ENCODE data around the gene TOB1.

TOB1 gene

GRCh38 chr17:50893183-50893993 lies 27.2 kb upstream of the TOB1 start:
- TF ChIP-seq, protein P1, sequence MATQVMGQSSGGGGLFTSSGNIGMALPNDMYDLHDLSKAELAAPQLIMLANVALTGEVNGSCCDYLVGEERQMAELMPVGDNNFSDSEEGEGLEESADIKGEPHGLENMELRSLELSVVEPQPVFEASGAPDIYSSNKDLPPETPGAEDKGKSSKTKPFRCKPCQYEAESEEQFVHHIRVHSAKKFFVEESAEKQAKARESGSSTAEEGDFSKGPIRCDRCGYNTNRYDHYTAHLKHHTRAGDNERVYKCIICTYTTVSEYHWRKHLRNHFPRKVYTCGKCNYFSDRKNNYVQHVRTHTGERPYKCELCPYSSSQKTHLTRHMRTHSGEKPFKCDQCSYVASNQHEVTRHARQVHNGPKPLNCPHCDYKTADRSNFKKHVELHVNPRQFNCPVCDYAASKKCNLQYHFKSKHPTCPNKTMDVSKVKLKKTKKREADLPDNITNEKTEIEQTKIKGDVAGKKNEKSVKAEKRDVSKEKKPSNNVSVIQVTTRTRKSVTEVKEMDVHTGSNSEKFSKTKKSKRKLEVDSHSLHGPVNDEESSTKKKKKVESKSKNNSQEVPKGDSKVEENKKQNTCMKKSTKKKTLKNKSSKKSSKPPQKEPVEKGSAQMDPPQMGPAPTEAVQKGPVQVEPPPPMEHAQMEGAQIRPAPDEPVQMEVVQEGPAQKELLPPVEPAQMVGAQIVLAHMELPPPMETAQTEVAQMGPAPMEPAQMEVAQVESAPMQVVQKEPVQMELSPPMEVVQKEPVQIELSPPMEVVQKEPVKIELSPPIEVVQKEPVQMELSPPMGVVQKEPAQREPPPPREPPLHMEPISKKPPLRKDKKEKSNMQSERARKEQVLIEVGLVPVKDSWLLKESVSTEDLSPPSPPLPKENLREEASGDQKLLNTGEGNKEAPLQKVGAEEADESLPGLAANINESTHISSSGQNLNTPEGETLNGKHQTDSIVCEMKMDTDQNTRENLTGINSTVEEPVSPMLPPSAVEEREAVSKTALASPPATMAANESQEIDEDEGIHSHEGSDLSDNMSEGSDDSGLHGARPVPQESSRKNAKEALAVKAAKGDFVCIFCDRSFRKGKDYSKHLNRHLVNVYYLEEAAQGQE (IDR thresholded peaks at IDR 0.05; ENCODE audit: insufficient read depth in 1 of 2, low read depth in 2 of 2, low read length in 2 of 2) = no peak
- TF ChIP-seq SIN3A (IDR thresholded peaks at IDR 0.05; ENCODE audit: borderline replicate concordance, insufficient read depth, low read length) = no peak
- TF ChIP-seq TAF1 (IDR thresholded peaks at IDR 0.05; ENCODE audit: borderline replicate concordance, insufficient read depth, low read length) = no peak
- no peak for TF ChIP-seq POLR2AphosphoS5 (IDR thresholded peaks at IDR 0.05; ENCODE audit: low read depth, low read length)
- no peak for TF ChIP-seq FOXP2 (optimal IDR thresholded peaks at IDR 0.05; ENCODE audit: borderline replicate concordance, extremely low read depth, extremely low read length, insufficient read depth)

DNA sequence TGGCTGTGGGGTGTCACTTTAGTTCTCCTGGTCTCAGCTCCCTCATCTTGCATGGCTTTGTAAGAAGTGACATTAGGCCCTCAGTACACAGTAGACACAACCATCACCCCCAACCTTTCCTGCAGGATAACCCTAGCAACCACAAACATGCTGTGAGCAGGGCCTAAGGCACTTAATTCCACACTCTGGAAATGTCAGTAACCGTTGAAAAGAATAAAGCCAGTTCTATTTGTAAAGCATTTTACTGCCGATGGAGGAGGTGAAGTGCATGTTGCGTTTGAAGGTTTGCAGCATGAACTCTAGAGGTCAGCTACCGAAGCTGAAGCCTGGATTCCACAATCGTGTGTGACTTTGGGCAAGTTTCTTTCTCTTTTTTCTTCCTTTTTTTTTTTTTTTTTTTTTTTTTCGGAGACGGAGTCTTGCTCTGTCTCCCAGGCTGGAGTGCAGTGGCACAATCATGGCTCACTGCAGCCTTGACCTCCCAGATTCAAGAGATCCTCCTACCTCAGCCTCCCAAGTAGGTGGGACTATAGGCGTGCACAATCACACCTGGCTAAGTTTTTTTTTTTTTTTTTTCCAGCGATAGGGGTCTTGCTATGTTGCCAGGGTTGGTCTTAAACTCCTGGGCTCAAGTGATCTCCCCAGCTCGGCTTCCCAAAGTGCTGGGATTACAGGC lies 26.1 kb upstream of the TOB1 start:
- TF ChIP-seq TAF1 (IDR thresholded peaks at IDR 0.05; ENCODE audit: borderline replicate concordance, insufficient read depth, low read length) = no peak
- TF ChIP-seq, protein P1 (IDR thresholded peaks at IDR 0.05; ENCODE audit: insufficient read depth in 1 of 2, low read depth in 2 of 2, low read length in 2 of 2) = no peak
- no peak for TF ChIP-seq FOXP2 (optimal IDR thresholded peaks at IDR 0.05; ENCODE audit: borderline replicate concordance, extremely low read depth, extremely low read length, insufficient read depth)
- TF ChIP-seq POLR2AphosphoS5 (IDR thresholded peaks at IDR 0.05; ENCODE audit: low read depth, low read length) = no peak
- no peak for TF ChIP-seq SIN3A (IDR thresholded peaks at IDR 0.05; ENCODE audit: borderline replicate concordance, insufficient read depth, low read length)

- TF ChIP-seq FOXP2 (optimal IDR thresholded peaks at IDR 0.05; ENCODE audit: borderline replicate concordance, extremely low read depth, extremely low read length, insufficient read depth) (no peak), SIN3A (IDR thresholded peaks at IDR 0.05; ENCODE audit: borderline replicate concordance, insufficient read depth, low read length) (no peak), POLR2AphosphoS5 (IDR thresholded peaks at IDR 0.05; ENCODE audit: low read depth, low read length) (no peak), TAF1 (IDR thresholded peaks at IDR 0.05; ENCODE audit: borderline replicate concordance, insufficient read depth, low read length) (no peak)
- TF ChIP-seq, protein P1 (IDR thresholded peaks at IDR 0.05; ENCODE audit: insufficient read depth in 1 of 2, low read depth in 2 of 2, low read length in 2 of 2) = no peak
These were observed 25.4 kb upstream of the TOB1 start for GRCh38 chr17:50891577-50891989.

GRCh38 chr17:50890675-50891516 lies 24.7 kb upstream of the TOB1 start:
- no peak for TF ChIP-seq SIN3A (IDR thresholded peaks at IDR 0.05; ENCODE audit: borderline replicate concordance, insufficient read depth, low read length)
- TF ChIP-seq, protein P1 (IDR thresholded peaks at IDR 0.05; ENCODE audit: insufficient read depth in 1 of 2, low read depth in 2 of 2, low read length in 2 of 2) = no peak
- TF ChIP-seq TAF1 (IDR thresholded peaks at IDR 0.05; ENCODE audit: borderline replicate concordance, insufficient read depth, low read length) = no peak
- TF ChIP-seq FOXP2 (optimal IDR thresholded peaks at IDR 0.05; ENCODE audit: borderline replicate concordance, extremely low read depth, extremely low read length, insufficient read depth) = no peak
- no peak for TF ChIP-seq POLR2AphosphoS5 (IDR thresholded peaks at IDR 0.05; ENCODE audit: low read depth, low read length)
